RWPE2 (cell line): ENCODE measurements around the gene KRTAP10-5.

Experiments
- ATAC-seq: fragments of 200-7000 bp; cut with Tn5 transposase; 3 replicates; pipeline ENCODE4 v1.9.1; 2021; ENCODE audit warnings: low read depth
- DNase-seq: peaks from one replicate; pipeline ENCODE4 v3.0.0-alpha.2; 2020; ENCODE audit warnings: low spot score
- H3K27ac ChIP-seq: fragments of 450-650 bp; 2 replicates; pipeline ENCODE4 v1.5.1; 2017; ENCODE audit warnings: mild to moderate bottlenecking; ENCODE audit not compliant: poor library complexity, severe bottlenecking
- H3K27me3 ChIP-seq: fragments of 250-450 bp; sonication (Bioruptor Pico); 2 replicates; pipeline ENCODE4 v1.5.1; 2021; ENCODE audit warnings: mild to moderate bottlenecking, moderate library complexity; ENCODE audit not compliant: insufficient read depth, poor library complexity, severe bottlenecking
- H3K36me3 ChIP-seq: fragments of 250-450 bp; sonication (Bioruptor Pico); 2 replicates; pipeline ENCODE4 v1.5.1; 2020; ENCODE audit warnings: low read depth, mild to moderate bottlenecking, moderate library complexity
- H3K4me1 ChIP-seq: fragments of 250-450 bp; sonication (Bioruptor Pico); 2 replicates; pipeline ENCODE4 v1.5.1; 2021; ENCODE audit warnings: mild to moderate bottlenecking, moderate library complexity; ENCODE audit not compliant: insufficient read depth, poor library complexity, severe bottlenecking
- H3K4me3 ChIP-seq: fragments of 250-450 bp; sonication (Bioruptor Pico); 2 replicates; pipeline ENCODE4 v1.5.1; 2021; ENCODE audit warnings: mild to moderate bottlenecking, moderate library complexity; ENCODE audit not compliant: severe bottlenecking
- H3K9me3 ChIP-seq: fragments of 250-450 bp; sonication (Bioruptor Pico); 2 replicates; pipeline ENCODE4 v1.5.1; 2021; ENCODE audit warnings: mild to moderate bottlenecking, moderate library complexity; ENCODE audit not compliant: severe bottlenecking
- TF ChIP-seq, protein P1 (sequence below): fragments of 450-650 bp; IDR thresholded peaks from one replicate; pipeline ENCODE4 v1.5.1; 2017; ENCODE audit warnings: mild to moderate bottlenecking, moderate library complexity; ENCODE audit not compliant: poor library complexity, severe bottlenecking

Gene KRTAP10-5

DNA sequence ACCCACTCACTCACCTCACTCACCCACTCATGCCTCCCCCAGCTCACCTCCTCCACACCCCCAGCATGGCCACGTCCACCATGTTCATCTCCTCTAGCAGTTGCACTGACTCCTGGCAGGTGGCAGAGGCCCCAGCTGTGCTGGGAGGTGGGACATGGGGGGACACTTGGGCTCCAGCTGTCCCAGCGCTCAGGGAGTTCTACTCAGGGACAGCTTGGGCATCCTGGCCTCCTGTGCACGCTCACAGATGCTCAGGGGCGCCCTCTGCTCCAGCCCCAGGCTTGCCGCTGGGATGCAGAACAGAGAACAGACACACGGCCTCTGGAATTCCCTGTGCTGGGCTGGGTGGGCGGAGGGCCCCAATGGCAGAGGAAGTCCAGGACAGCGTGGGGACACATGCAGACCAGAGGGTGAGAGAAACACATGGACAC is 36.7 kb upstream of the KRTAP10-5 start:
- H3K27me3 ChIP-seq = peaks cover 21% of the 10 kb centered on the region
- no peak overlapping the region for H3K27ac ChIP-seq
- no peak overlapping the region for H3K4me3 ChIP-seq
- H3K36me3 ChIP-seq = no peaks in the 10 kb centered on the region
- DNase-seq (no peak), ATAC-seq (no peak)
- H3K9me3 ChIP-seq = no peaks in the 10 kb centered on the region
- TF ChIP-seq, protein P1, sequence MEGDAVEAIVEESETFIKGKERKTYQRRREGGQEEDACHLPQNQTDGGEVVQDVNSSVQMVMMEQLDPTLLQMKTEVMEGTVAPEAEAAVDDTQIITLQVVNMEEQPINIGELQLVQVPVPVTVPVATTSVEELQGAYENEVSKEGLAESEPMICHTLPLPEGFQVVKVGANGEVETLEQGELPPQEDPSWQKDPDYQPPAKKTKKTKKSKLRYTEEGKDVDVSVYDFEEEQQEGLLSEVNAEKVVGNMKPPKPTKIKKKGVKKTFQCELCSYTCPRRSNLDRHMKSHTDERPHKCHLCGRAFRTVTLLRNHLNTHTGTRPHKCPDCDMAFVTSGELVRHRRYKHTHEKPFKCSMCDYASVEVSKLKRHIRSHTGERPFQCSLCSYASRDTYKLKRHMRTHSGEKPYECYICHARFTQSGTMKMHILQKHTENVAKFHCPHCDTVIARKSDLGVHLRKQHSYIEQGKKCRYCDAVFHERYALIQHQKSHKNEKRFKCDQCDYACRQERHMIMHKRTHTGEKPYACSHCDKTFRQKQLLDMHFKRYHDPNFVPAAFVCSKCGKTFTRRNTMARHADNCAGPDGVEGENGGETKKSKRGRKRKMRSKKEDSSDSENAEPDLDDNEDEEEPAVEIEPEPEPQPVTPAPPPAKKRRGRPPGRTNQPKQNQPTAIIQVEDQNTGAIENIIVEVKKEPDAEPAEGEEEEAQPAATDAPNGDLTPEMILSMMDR = no peak
- H3K4me1 ChIP-seq = no peaks in the 10 kb centered on the region

- H3K27ac ChIP-seq = no peak overlapping the region
- no peaks in the 10 kb centered on the region for H3K9me3 ChIP-seq
- peaks cover 21% of the 10 kb centered on the region for H3K27me3 ChIP-seq
- DNase-seq = no peak
- no peaks in the 10 kb centered on the region for H3K36me3 ChIP-seq
- H3K4me3 ChIP-seq = no peak overlapping the region
- ATAC-seq = peak; percentile 44; the same call in 1 of the 3 replicates
- no peaks in the 10 kb centered on the region for H3K4me1 ChIP-seq
- TF ChIP-seq, protein P1 = no peak
Observed at GRCh38 chr21:44616591-44616926, 36.2 kb upstream of the KRTAP10-5 start.

DNA sequence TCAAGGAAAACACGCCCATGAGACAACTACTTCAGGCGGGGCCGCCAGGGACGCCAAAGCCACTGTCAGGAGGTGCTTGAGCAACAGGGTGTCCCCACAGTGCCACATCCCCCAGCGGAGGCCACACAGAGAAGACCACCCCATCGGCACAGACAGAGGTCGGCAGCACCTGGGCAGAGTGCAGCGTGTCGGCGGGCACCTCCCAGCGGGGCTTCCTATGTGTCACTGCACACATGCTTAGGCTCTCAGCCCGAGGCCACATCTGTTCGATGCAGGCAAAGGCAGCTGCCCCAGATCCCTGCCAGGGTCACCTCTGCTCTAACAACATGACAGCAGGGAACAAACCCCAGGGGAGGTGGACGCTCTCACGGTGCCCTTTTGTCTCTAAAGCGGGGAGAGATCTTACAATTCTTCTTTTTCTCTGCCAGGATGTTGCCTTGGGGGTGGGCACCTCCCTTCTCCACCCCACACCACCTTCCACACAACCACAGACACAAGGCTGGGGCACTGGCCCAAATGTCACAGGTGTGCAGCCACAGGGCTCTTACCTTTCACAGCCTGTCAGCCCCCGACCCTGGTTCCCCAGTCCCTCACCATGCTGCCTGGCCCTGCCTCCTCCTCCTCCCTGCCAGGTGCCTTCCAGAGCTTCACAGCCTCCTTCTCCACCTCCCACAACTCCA is 35.6 kb upstream of the KRTAP10-5 start:
- Histone ChIP-seq H3K9me3 (no peaks in the 10 kb centered on the region), H3K36me3 (no peaks in the 10 kb centered on the region), H3K27ac (no peak overlapping the region), H3K4me1 (no peaks in the 10 kb centered on the region), H3K27me3 (peaks cover 21% of the 10 kb centered on the region), H3K4me3 (no peak overlapping the region)
- ATAC-seq (no peak), DNase-seq (no peak)
- TF ChIP-seq, protein P1 = no peak

GRCh38 chr21:44615466-44615865 is 35.1 kb upstream of the KRTAP10-5 start:
- Histone ChIP-seq H3K27me3 (peaks cover 21% of the 10 kb centered on the region), H3K4me3 (no peak overlapping the region), H3K27ac (no peak overlapping the region), H3K36me3 (no peaks in the 10 kb centered on the region), H3K4me1 (no peaks in the 10 kb centered on the region), H3K9me3 (no peaks in the 10 kb centered on the region)
- DNase-seq = no peak
- TF ChIP-seq, protein P1 = no peak
- ATAC-seq = no peak

GRCh38 chr21:44614961-44615391 is 34.6 kb upstream of the KRTAP10-5 start:
- Histone ChIP-seq H3K9me3 (no peaks in the 10 kb centered on the region), H3K27me3 (peaks cover 21% of the 10 kb centered on the region), H3K36me3 (no peaks in the 10 kb centered on the region), H3K4me3 (no peak overlapping the region), H3K27ac (no peak overlapping the region), H3K4me1 (no peaks in the 10 kb centered on the region)
- DNase-seq (no peak), ATAC-seq (no peak)
- TF ChIP-seq, protein P1 = no peak
